ENCODE measurements around the gene GADD45G.

The GADD45G gene

GRCh38 chr9:89604729-89605464 is at the start of gene GADD45G:
Gene GADD45G (plus strand): TSS chr9:89605012. CDS start chr9:89605122, 110 bp downstream.
- peak; percentile 84 to 94 for DNase-seq

DNA sequence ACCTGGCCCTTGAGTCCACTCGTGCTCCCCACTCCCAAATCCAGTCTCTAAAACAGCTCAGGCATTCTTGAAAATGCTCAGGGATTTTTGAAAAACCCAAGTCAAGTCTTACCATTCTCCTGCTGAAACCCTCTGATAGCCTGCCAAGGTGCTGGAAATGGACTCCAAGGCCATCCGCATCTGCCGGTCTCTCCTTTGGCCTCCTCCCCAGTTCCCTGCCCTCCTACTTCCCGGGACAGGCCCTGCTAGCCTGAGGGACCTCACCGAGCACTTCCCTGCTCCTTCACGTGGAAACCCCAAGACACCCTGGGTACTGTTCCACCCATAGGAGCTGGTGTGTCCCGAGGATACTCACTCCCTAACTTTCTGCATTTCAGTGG is 49.8 kb upstream of the GADD45G start:
- no peak for DNase-seq

- no peak for DNase-seq
These were observed 49.1 kb upstream of the GADD45G start for GRCh38 chr9:89555451-89556375.

DNA sequence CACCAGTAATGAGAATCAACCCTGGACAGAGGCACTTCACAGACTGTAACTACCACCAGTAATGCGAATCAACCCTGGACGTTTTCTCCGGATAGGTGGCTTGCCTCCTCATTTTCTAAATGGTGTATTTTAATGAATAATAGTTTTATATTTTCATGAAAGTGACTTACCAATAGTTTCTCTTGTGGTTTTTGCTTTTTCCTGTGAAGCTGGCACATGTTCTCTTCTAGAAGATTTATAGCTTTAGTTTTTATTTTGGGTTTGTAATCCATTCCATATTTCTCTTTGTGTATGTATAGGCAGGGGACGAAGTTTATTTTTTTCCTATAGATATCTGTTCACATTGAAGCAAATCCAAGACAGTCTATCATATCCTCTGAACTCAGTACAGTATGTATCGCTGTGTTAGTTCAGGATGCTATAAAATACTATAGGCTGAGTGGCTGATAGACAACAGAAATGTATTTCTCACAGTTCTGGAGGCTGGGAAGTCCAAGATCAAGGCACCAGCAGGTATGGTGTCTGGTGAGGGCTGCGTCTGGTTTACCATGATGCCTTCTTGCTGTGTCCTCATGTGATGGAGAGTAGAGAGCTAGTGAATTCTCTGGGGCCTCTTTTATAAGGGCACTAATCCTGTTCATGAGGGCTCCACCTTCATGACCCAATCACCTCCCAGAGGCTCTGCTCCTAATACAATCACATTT is 46.5 kb upstream of the GADD45G start:
- no peak for DNase-seq

DNA sequence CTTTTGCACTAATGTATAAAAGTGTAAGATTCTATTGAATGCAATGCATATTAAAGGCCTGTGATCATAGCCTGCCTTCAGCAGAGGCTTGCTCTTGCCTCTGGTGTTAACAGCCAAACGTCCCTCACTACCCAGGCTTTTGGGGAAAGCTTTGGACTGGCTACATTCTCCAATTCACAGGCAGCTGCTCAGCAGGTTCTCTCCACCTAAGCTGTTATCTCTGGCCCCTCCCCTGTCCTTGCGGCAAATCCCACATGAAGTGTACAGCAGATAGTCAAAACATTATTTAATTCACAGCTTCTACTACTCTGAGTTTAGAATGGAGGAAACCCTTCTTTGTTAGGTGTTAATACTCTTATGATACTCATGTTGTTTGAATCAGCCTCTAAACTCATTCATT is 45.9 kb upstream of the GADD45G start:
- no peak for DNase-seq

DNA sequence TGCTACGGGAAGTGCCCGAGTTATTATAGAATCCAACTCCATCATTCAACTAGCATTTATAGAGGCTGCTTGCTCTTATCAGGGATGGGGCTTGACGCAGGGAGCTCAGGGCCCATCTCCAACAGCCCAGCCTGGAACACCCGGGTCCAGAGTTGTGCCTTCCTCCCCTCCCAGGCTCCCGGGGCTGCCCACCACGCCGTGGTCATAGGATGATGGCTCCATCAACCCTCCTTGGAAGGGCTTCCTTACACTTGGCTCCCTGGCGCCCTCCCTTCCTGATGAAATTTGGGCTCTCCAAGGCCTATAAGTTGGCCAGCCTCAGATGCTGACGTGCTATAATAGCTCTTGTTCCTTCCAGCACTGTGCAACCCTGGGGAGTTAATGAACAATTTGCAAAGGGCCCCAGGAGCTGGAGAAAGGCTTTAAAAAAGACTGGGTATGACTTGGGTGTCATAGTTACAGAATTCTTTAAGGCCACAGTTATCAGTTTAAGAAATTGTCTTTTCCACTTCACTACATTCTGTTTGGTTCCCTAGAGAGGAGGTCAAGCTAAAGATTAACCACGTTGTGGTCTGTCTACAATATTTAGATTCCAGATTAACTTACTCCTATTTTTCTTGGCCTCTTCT is 42.5 kb upstream of the GADD45G start:
- DNase-seq: no peak

DNA sequence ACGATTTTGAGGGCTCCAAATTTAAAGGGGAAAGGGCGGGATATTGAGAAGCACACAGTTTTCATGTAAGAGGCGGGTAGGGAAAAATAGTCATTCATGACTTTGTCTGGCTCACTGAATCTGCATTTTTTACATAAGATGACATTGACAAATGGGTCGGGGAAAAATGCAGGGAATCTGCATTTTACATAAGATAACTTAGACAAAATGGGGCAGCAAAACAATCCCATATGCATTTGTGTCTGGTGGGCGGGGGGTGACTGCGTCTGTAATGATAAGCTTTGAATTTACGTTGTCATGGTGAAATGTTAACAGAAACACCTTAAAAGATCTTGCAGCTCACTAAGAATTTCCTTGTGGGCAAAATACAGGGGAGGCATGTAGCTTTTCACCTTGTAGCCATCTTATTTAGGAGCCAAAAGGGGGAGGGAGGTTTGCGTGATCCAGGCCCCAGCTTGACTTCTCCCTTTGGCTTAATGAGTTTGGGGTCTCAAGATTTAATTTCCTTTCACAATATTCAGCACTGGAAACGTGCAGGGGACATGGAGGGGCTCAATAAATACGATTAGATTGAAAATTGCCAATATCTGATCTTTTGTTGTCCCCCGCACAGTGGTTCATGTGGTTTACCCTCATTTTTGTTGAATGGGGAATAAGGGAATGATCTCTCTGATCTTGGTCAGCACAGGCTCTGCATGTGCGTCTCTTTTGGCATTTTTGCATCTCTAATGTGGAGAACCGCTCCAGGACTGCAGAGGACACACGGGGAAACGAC is 41.1 kb upstream of the GADD45G start:
- DNase-seq: no peak

GRCh38 chr9:89564346-89564878 is 40.4 kb upstream of the GADD45G start:
- DNase-seq: peak; percentile 82 to 83

DNA sequence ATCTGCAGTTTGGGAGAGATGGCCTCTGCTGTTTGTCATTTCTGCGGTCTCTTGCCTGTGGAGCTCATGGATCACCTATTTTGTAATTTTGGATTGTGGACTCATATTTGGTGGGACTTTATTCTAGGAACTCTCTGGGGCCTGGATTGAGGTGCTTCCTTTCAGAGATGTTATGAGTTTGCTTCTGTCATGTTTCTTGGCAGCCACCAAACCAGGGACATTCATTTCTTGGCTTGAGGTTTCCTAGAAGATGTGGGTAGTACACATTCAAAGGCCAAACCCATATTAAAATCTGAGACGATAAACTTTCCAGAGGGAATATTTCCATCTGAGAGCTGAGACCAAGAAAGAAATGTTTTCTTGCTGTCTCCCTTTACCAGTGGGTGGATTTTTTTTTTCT is 37.2 kb upstream of the GADD45G start:
- DNase-seq: no peak

DNA sequence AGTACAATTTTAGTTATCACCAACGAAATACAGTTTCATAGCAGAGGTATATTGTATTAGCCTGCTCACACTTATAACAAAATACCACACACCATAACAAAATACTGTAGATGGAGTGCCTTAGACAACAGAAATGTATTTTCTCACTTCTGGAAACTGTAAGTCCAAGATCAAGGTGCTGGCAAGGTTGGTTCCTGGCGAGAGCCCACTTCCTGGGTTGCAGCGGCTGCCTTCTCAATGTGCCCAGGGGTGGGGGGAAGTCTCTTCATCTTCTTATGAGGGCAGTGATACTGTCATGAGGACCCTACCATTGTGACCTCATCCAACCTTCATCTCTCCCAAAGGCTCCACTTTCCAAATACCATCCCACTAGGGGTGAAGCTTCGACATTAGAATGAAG is 30.5 kb upstream of the GADD45G start:
- no peak for DNase-seq

DNA sequence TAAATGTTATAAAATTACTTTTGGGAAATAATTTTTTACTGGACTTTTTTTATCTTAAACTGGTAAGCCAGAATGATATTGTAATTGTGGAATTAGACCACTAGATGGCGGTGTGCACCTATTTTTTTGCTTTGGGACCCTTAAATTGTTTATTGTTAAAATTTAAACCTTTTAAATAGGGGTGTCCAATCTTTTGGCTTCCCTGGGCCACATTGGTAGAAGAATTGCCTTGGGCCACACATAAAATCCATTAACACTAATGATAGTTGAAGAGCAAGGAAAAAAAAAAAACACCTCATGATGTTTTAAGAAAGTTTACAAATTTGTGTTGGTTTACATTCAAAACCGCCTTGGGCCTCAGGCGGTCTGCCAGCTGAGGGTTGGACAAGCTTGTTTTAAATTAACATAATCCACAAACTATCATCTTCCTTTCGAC is 28.4 kb upstream of the GADD45G start:
- no peak for DNase-seq

DNA sequence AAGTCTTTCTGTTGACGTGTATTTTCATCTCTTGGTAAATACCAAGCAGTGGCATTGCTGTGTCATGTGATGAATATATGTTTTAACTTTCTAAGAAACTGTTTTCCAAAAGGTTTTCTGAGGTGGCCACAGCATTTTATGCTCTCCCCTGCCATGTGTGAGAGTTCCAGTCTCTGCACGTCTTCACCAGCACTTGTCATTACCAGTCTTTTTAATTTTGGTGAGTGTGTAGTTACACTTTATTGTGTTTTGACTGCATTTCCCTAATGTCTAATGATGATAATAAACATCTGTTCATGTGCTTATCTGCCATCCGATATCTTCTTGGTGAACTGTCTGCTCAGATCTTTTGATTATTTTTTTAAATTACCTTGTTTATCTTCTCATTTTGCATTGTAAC is 27.4 kb upstream of the GADD45G start:
- no peak for DNase-seq

DNA sequence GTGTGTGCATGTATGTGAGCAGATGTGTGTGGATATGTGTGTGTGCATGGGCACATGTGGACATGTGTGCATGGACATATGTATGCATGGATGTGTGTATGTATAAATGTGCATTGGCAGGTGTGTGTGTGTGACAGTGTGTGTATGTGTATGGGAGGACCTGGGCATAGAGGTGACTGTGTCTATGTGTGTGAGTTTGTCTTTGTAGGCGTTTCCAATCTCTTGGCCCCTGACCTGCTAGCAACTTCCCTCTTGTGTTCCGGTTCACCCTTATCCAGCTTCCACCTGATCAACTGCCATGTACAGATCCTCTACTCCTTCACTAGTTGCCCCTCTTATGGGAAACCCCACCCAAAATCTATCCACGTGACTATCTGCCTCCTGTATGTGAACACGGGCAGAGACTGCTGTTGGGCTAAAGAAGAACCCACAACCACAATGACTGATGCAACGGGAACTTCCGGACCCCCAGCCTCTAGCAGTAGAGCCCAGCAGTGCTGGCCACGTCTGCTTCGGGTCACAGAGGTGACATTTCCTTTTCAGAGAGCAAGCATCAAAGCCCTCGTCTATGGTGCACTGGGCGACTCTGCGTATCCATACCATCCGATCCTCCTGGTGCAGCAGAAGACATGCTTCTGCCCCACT is 24.9 kb upstream of the GADD45G start:
- DNase-seq: no peak

- DNase-seq: no peak
These were observed 18.5 kb upstream of the GADD45G start for GRCh38 chr9:89586311-89586710.

GRCh38 chr9:89588271-89588879 is 16.4 kb upstream of the GADD45G start:
- DNase-seq: no peak

- DNase-seq: no peak
These were observed 14.4 kb upstream of the GADD45G start for GRCh38 chr9:89590415-89590814.

GRCh38 chr9:89591274-89592212 is 13.3 kb upstream of the GADD45G start:
- peak in 1 of 2 experiments; percentile 31 for DNase-seq

GRCh38 chr9:89592213-89592815 is 12.5 kb upstream of the GADD45G start:
- no peak for DNase-seq
